GM12878 (cell line): ENCODE data around the gene TMTC3. TPM values are rescaled to one million over a fixed set of nuclear protein-coding genes. Genes with fewer than 3 reads are reported as not detected.

ENCODE experiments used
- ATAC-seq: fragments of 200-7000 bp; cut with Tn5 transposase; 3 replicates; pipeline ENCODE4 v1.9.1; 2020; ENCODE audit warnings: mild to moderate bottlenecking, moderate library complexity
- BruUV-seq: library from RNA; stranded (reverse); fragments of 400-500 nt; replicated peaks from 2 replicates; lab custom pipeline; 2021; lab: Mats Ljungman, UMichigan
- CTCF ChIA-PET: fragments of 300-600 bp; sonication (Branson Sonifier 250); formaldehyde crosslinking; extraction: SDS; loops from one replicate; lab custom pipeline; 2021; ENCODE audit warnings: inconsistent platforms; lab: Yijun Ruan, JAX
- POLR2A ChIA-PET: fragments of 350-600 bp; formaldehyde crosslinking; extraction: SDS; loops from one replicate; lab custom pipeline; 2021; ENCODE audit warnings: inconsistent platforms; lab: Charles Lee
- RAD21 ChIA-PET: fragments of 300-600 bp; sonication (Branson Sonifier 250); formaldehyde crosslinking; loops from one replicate; lab custom pipeline; 2023; ENCODE audit warnings: antibody characterized with exemption; ENCODE audit not compliant: unreplicated experiment; lab: Charles Lee
- SMC1A ChIA-PET: fragments of 300-600 bp; sonication (Branson Sonifier 250); formaldehyde crosslinking; loops from one replicate; lab custom pipeline; 2023; ENCODE audit not compliant: unreplicated experiment, uncharacterized antibody; lab: Charles Lee
- DNase-seq: peaks from one replicate; pipeline ENCODE4 v3.0.0-alpha.2; 2011; ENCODE audit warnings: low read depth, low spot score
- FAIRE-seq: peaks from 3 replicates; lab custom pipeline; 2011; peaks lifted over from hg19 to GRCh38; lab: Jason Lieb, UNC
- H2AFZ ChIP-seq: 2 replicates; pipeline ENCODE4 v1.6.0; 2011; ENCODE audit warnings: low read depth, low read length, control low read depth; ENCODE audit not compliant: control insufficient read depth
- H3K27ac ChIP-seq: 2 replicates; pipeline ENCODE4 v1.5.1; 2011; ENCODE audit warnings: control low read depth; ENCODE audit not compliant: control insufficient read depth, insufficient read depth
- H3K27me3 ChIP-seq, 2 experiments: replicated peaks in 1 of 2; 2 replicates each; pipeline versions ENCODE4 v1.6.0 to v1.6.1; 2011; ENCODE audit warnings: low read length in 1 of 2; ENCODE audit not compliant: control insufficient read depth in 2 of 2, insufficient read depth in 2 of 2
- H3K36me3 ChIP-seq, 2 experiments: 2 replicates each; pipeline ENCODE4 v1.5.1; 2011; ENCODE audit warnings: low read length in 1 of 2; ENCODE audit not compliant: control insufficient read depth in 2 of 2, insufficient read depth in 2 of 2
- H3K4me1 ChIP-seq: 2 replicates; pipeline ENCODE4 v1.6.1; 2011; ENCODE audit warnings: mild to moderate bottlenecking, low read length, moderate library complexity, mixed read lengths; ENCODE audit not compliant: control insufficient read depth, insufficient read depth
- H3K4me2 ChIP-seq: 2 replicates; pipeline ENCODE4 v1.6.0; 2011; ENCODE audit warnings: control low read depth; ENCODE audit not compliant: control insufficient read depth, insufficient read depth
- H3K4me3 ChIP-seq: fragments of 200-600 bp; sonication (generic); 2 replicates; pipeline ENCODE4 v1.5.1; 2016
- H3K79me2 ChIP-seq: 2 replicates; pipeline ENCODE4 v1.6.0; 2011; ENCODE audit warnings: low read length; ENCODE audit not compliant: control insufficient read depth, insufficient read depth
- H3K9ac ChIP-seq: 2 replicates; pipeline ENCODE4 v1.8.0; 2011; ENCODE audit warnings: low read length, control low read depth, mixed read lengths; ENCODE audit not compliant: control insufficient read depth, insufficient read depth
- H3K9me3 ChIP-seq: replicated peaks from 3 replicates; pipeline ENCODE4 v1.5.1; 2011; ENCODE audit warnings: mild to moderate bottlenecking, low read length; ENCODE audit not compliant: control insufficient read depth, insufficient read depth
- H4K20me1 ChIP-seq: 2 replicates; pipeline ENCODE4 v1.6.0; 2011; ENCODE audit not compliant: control insufficient read depth, insufficient read depth
- ATF2 ChIP-seq: IDR thresholded peaks from 2 replicates; pipeline ENCODE4 v1.6.1; 2012; ENCODE audit warnings: low read length, inconsistent platforms
- CTCF ChIP-seq, 3 experiments: IDR thresholded peaks in 2 of 3; conservative IDR thresholded peaks in 1 of 3; 2 replicates each; pipeline ENCODE4 v1.5.1; 2011; ENCODE audit warnings: low read depth in 3 of 3, low read length in 3 of 3, mild to moderate bottlenecking in 3 of 3, control low read depth in 2 of 3, moderate library complexity in 2 of 3, inconsistent platforms in 1 of 3, mixed read lengths in 1 of 3; ENCODE audit not compliant: control insufficient read depth in 2 of 3, insufficient read depth in 1 of 3; ENCODE audit errors: extremely low read depth in 1 of 3
- FOS ChIP-seq: IDR thresholded peaks from 3 replicates; pipeline ENCODE4 v1.6.1; 2011; ENCODE audit warnings: borderline replicate concordance; ENCODE audit not compliant: insufficient read length; ENCODE audit errors: extremely low read depth
- IRF5 ChIP-seq: fragments of 450-650 bp; IDR thresholded peaks from 2 replicates; pipeline ENCODE4 v1.6.1; 2017; ENCODE audit warnings: borderline replicate concordance
- KAT2A ChIP-seq: conservative IDR thresholded peaks from 2 replicates; pipeline ENCODE4 v1.6.1; 2011; ENCODE audit warnings: low read depth, low read length; ENCODE audit not compliant: control insufficient read depth
- RAD21 ChIP-seq: IDR thresholded peaks from 2 replicates; pipeline ENCODE4 v1.6.1; 2011; ENCODE audit warnings: mild to moderate bottlenecking, low read depth, low read length, moderate library complexity; ENCODE audit not compliant: insufficient read depth
- RCOR1 ChIP-seq: conservative IDR thresholded peaks from 2 replicates; pipeline ENCODE4 v1.6.1; 2012; ENCODE audit warnings: low read depth, low read length, improper control_type of control experiment
- SMC3 ChIP-seq: IDR thresholded peaks from 2 replicates; pipeline ENCODE4 v1.6.1; 2011; ENCODE audit warnings: low read length, improper control_type of control experiment, borderline replicate concordance
- SREBF1 ChIP-seq: IDR thresholded peaks from 2 replicates; pipeline ENCODE4 v1.6.1; 2012; ENCODE audit warnings: mild to moderate bottlenecking, low read length
- USF1 ChIP-seq: IDR thresholded peaks from 2 replicates; pipeline ENCODE4 v1.6.1; 2011; ENCODE audit warnings: borderline replicate concordance, low read depth, mild to moderate bottlenecking, moderate library complexity, mixed read lengths, low read length; ENCODE audit not compliant: insufficient read depth; ENCODE audit errors: extremely low read length
- YBX1 ChIP-seq: fragments of 450-650 bp; IDR thresholded peaks from 2 replicates; pipeline ENCODE4 v1.6.1; 2016; ENCODE audit warnings: antibody characterized with exemption
- ZBTB4 ChIP-seq: fragments of 450-650 bp; formaldehyde crosslinking; IDR thresholded peaks from 2 replicates; pipeline ENCODE4 v1.4.0; 2022; ENCODE audit warnings: mild to moderate bottlenecking, moderate library complexity
- ZZZ3 ChIP-seq: IDR thresholded peaks from 2 replicates; pipeline ENCODE4 v1.6.1; 2011; ENCODE audit warnings: low read depth; ENCODE audit not compliant: control insufficient read depth, insufficient read length
- WGBS: methylation state at CpG from one replicate; pipeline ENCODE4 v1.1.6; 2016; ENCODE audit warnings: low lambda C conversion rate; ENCODE audit not compliant: insufficient replicate concordance, insufficient coverage; ENCODE audit errors: missing lambda C conversion rate; 5-methylcytosine and 5-hydroxymethylcytosine counted together
- in situ Hi-C: fragments of 300-500 bp; cut with MboI; formaldehyde crosslinking; loops from 9 replicates; pipeline ENCODE4 v1.14.3; 2018; ENCODE audit warnings: mixed read lengths
- intact Hi-C: fragments of 100-400 bp; cut with micrococcal nuclease; formaldehyde crosslinking; loops from one replicate; pipeline ENCODE4 v1.14.2; 2022; ENCODE audit not compliant: unreplicated experiment
- polyA plus RNA-seq, 11 experiments: library from polyadenylated mRNA; depleted of rRNA in 4 of 11; unstranded in 6 of 11; stranded (reverse) in 5 of 11; fragments of >200 nt; fragmentation: Nextera tagmentation in 4 of 11; fragmentation: Illumina TruSeq in 1 of 11; extraction: Ambion mirVana in 4 of 11; extraction: Trizol in 1 of 11; gene quantifications; 1 replicate in 1 of 11; 2 replicates in 10 of 11; pipeline versions ENCODE4 v1.2.1 to v1.2.3, GENCODE V29; 2011 to 2016; ENCODE audit warnings: inconsistent platforms in 2 of 11, missing spikeins in 2 of 11, low read depth in 1 of 11
- total RNA-seq, 4 experiments: library from RNA; depleted of rRNA in 3 of 4; stranded (reverse); fragments of >200 nt in 3 of 4; fragmentation: Illumina TruSeq in 1 of 4; extraction: Trizol in 1 of 4; gene quantifications; 2 replicates each; pipeline versions ENCODE4 v1.2.1 to v1.2.3, GENCODE V29; 2013 to 2021

Gene TMTC3
- total and polyA plus RNA-seq, 10 of the 15 experiments (the other 5 are each of a cell fraction or from before 2014, with no cell fraction given) = 1.4 to 5.7 (median 3.5) TPM

- no TSS peak for BruUV-seq
- no peaks in the 10 kb centered on the region for H3K9me3 ChIP-seq
- 100% methylated on average over 3 of the region's 3 CpGs for WGBS
- in situ Hi-C loops = no loop called here
- no peaks in the 10 kb centered on the region for H4K20me1 ChIP-seq
- DNase-seq (no peak), ATAC-seq (0 out of 3 replicates have a peak, but pooled peaks have one; percentile 25), FAIRE-seq (no peak)
- ChIA-PET POLR2A (interaction anchor here (0.9 kb wide), 1 partner anchor 240 kb away, joined by 4 read pairs; no protein-coding TSS in a partner anchor), CTCF (interaction anchor here (0.7 to 4.3 kb wide), 9 partner anchors 8 to 840 kb away, joined by 3 to 33 read pairs (median 4); no protein-coding TSS in a partner anchor), SMC1A (interaction anchor here (0.6 to 3.9 kb wide), 10 partner anchors 8 to 1308 kb away, joined by 3 to 37 read pairs (median 6); no protein-coding TSS in a partner anchor), RAD21 (interaction anchor here (1.0 to 2.9 kb wide), 7 partner anchors 8 to 277 kb away, joined by 3 to 15 read pairs (median 3); no protein-coding TSS in a partner anchor)
- H2AFZ ChIP-seq = no peak overlapping the region
- no peak overlapping the region for H3K9ac ChIP-seq
- intact Hi-C loops = loop anchor here (5.0 to 10.0 kb wide), 3 partner anchors 238 to 838 kb away; no protein-coding TSS in a partner anchor
- no peak overlapping the region for H3K4me2 ChIP-seq
- H3K4me1 ChIP-seq = no peaks in the 10 kb centered on the region
- H3K27me3 ChIP-seq = no peaks in the 10 kb centered on the region
- H3K36me3 ChIP-seq = no peaks in the 10 kb centered on the region; a peak in 1 of 4 replicates
- H3K4me3 ChIP-seq = no peak overlapping the region
- H3K79me2 ChIP-seq = no peaks in the 10 kb centered on the region
- TF ChIP-seq IRF5 (no peak), YBX1 (no peak), CTCF (IDR thresholded peaks at IDR 0.05 in 2 of 3, conservative IDR thresholded peaks at IDR 0.05 in 1 of 3; ENCODE audit: control insufficient read depth in 2 of 3, extremely low read depth in 1 of 3, insufficient read depth in 1 of 3, low read depth in 3 of 3, low read length in 3 of 3) (peak in 1 of 3 experiments; percentile 17; a peak in 1 of 6 replicates), RAD21 (peak; percentile 46; the same call in 1 of the 2 replicates), SREBF1 (no peak), ZZZ3 (no peak), ATF2 (no peak), SMC3 (peak; percentile 28; the same call in 1 of the 2 replicates), FOS (no peak), RCOR1 (no peak), USF1 (no peak), ZBTB4 (CRISPR knock-in tag) (no peak), KAT2A (no peak)
- H3K27ac ChIP-seq = no peak overlapping the region
Measured at GRCh38 chr12:88153959-88154358, 11.9 kb downstream of the TMTC3 start.
